Osteocyte (in vitro differentiated cells): ENCODE results near the gene FANCG. TPM values are rescaled to one million over a fixed set of nuclear protein-coding genes. Genes with fewer than 3 reads are reported as not detected.

Experiments used
- DNase-seq: peaks from one replicate; pipeline ENCODE4 v3.0.0; 2021; ENCODE audit warnings: mixed read lengths; ENCODE audit not compliant: unreplicated experiment; ENCODE audit errors: extremely low spot score
- H3K27ac Mint-ChIP-seq: one replicate; pipeline ENCODE4 v1.8.0; 2021; ENCODE audit warnings: mild to moderate bottlenecking, mixed read lengths; ENCODE audit not compliant: unreplicated experiment
- H3K27me3 Mint-ChIP-seq: one replicate; pipeline ENCODE4 v1.8.0; 2021; ENCODE audit warnings: mixed read lengths; ENCODE audit not compliant: unreplicated experiment
- H3K36me3 Mint-ChIP-seq: one replicate; pipeline ENCODE4 v1.8.0; 2021; ENCODE audit warnings: mixed read lengths; ENCODE audit not compliant: unreplicated experiment
- H3K4me1 Mint-ChIP-seq: one replicate; pipeline ENCODE4 v1.8.0; 2021; ENCODE audit warnings: mixed read lengths; ENCODE audit not compliant: unreplicated experiment
- H3K4me3 Mint-ChIP-seq: one replicate; pipeline ENCODE4 v1.8.0; 2021; ENCODE audit warnings: mild to moderate bottlenecking, moderate library complexity, mixed read lengths; ENCODE audit not compliant: unreplicated experiment
- H3K9me3 Mint-ChIP-seq: one replicate; pipeline ENCODE4 v1.8.0; 2021; ENCODE audit warnings: mixed read lengths; ENCODE audit not compliant: unreplicated experiment
- total RNA-seq: library from RNA; stranded (reverse); gene quantifications from 2 replicates; pipeline ENCODE4 v1.2.1, GENCODE V29; 2021
- TF ChIP-seq, protein P1 (sequence below): fragments of 200-600 bp; sonication (generic); IDR thresholded peaks from 2 replicates; pipeline ENCODE4 v1.5.0; 2021; ENCODE audit warnings: antibody characterized with exemption, mild to moderate bottlenecking, moderate library complexity

Gene FANCG
- total RNA-seq, 1 donor from 2014 or later, result 22.7 TPM

DNA sequence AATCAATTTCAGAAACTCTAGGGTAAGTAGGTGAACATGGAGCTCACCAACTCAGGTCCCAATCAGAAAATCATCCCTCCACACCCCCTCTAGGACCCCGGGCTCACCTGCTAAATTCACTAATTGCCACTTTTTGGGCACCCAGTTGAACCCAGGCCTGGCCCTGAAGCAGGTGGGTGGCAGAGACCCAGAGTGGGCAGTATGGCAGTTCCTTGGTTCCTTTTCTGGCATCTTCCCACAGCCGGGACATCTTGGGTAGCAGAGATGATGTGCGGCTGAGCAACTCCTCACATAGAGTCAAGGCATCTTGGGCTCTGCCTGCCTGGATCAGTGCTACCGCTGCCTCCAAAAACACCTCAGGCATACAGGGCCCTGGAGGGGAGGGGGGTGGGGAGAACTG, 4.4 kb downstream of the FANCG start:
- Mint-ChIP-seq H3K27ac (no peak overlapping the region), H3K4me3 (no peak overlapping the region), H3K27me3 (no peaks in the 10 kb centered on the region), H3K9me3 (no peaks in the 10 kb centered on the region), H3K4me1 (peaks cover 38% of the 10 kb centered on the region), H3K36me3 (peaks cover 4% of the 10 kb centered on the region)
- TF ChIP-seq, protein P1, sequence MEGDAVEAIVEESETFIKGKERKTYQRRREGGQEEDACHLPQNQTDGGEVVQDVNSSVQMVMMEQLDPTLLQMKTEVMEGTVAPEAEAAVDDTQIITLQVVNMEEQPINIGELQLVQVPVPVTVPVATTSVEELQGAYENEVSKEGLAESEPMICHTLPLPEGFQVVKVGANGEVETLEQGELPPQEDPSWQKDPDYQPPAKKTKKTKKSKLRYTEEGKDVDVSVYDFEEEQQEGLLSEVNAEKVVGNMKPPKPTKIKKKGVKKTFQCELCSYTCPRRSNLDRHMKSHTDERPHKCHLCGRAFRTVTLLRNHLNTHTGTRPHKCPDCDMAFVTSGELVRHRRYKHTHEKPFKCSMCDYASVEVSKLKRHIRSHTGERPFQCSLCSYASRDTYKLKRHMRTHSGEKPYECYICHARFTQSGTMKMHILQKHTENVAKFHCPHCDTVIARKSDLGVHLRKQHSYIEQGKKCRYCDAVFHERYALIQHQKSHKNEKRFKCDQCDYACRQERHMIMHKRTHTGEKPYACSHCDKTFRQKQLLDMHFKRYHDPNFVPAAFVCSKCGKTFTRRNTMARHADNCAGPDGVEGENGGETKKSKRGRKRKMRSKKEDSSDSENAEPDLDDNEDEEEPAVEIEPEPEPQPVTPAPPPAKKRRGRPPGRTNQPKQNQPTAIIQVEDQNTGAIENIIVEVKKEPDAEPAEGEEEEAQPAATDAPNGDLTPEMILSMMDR, result no peak
- DNase-seq, result no peak

DNA sequence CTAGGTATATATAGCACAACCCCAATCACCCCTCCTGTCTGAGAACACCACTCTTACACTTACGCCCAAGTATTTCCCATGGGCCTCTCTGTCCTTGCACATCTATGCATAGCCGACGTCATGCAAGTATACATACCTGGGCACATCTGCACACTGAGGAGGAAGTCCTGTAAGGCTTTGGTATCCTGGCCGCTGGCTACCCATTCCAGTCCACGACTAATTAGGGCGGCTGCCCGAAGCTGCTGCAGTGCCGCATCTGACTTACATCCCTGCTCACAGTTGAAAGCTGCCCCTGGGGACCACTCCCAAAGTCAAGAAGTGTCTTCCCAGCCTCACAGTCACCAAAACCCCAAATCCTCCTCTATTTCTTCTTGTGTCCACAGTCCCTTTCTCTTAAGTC, 5.0 kb downstream of the FANCG start:
- Mint-ChIP-seq H3K4me1 (peaks cover 39% of the 10 kb centered on the region), H3K27ac (no peak overlapping the region), H3K36me3 (peaks cover 4% of the 10 kb centered on the region), H3K4me3 (no peak overlapping the region), H3K9me3 (no peaks in the 10 kb centered on the region), H3K27me3 (no peaks in the 10 kb centered on the region)
- TF ChIP-seq, protein P1, result no peak
- DNase-seq, result no peak

- no peak overlapping the region for H3K27ac Mint-ChIP-seq
- H3K4me1 Mint-ChIP-seq, result peaks cover 43% of the 10 kb centered on the region
- TF ChIP-seq, protein P1, result no peak
- no peak overlapping the region for H3K4me3 Mint-ChIP-seq
- no peaks in the 10 kb centered on the region for H3K9me3 Mint-ChIP-seq
- no peaks in the 10 kb centered on the region for H3K27me3 Mint-ChIP-seq
- DNase-seq, result no peak
- H3K36me3 Mint-ChIP-seq, result peaks cover 4% of the 10 kb centered on the region
Measured at GRCh38 chr9:35074141-35074540, 5.6 kb downstream of the FANCG start.

GRCh38 chr9:35073279-35073612, 6.5 kb downstream of the FANCG start:
- H3K4me1 Mint-ChIP-seq, result peaks cover 43% of the 10 kb centered on the region

GRCh38 chr9:35072461-35073278, 7.1 kb downstream of the FANCG start, which contains the start of gene VCP:
Gene VCP (minus strand): TSS chr9:35072625. CDS start chr9:35072353, 272 bp downstream.
- Mint-ChIP-seq H3K27me3 (no peaks in the 10 kb centered on the region), H3K9me3 (no peaks in the 10 kb centered on the region), H3K27ac (peak within 1 kb of the TSS; percentile 97), H3K4me1 (peaks cover 39% of the 10 kb centered on the region), H3K4me3 (peak within 1 kb of the TSS; percentile 91), H3K36me3 (peaks cover 12% of the 10 kb centered on the region)
- TF ChIP-seq, protein P1, result no peak
- DNase-seq, result peak; percentile 99

More at GRCh38 chr9:35073279-35073612, 6.5 kb downstream of the FANCG start:
- Mint-ChIP-seq H3K4me3 (peak overlapping the region; percentile 91), H3K27me3 (no peaks in the 10 kb centered on the region), H3K9me3 (no peaks in the 10 kb centered on the region), H3K27ac (peak overlapping the region; percentile 97), H3K36me3 (peaks cover 8% of the 10 kb centered on the region)
- TF ChIP-seq, protein P1, result no peak
- no peak for DNase-seq
